NCI-H146 treated with DMSO at 0.1 percent for 48 hours (cell line): ENCODE data around the gene FTHL17.

Experiments
- DNase-seq: peaks from one replicate; lab custom pipeline; 2025; ENCODE audit not compliant: unreplicated experiment; lab: John Stamatoyannopoulos, UW

FTHL17 gene

GRCh38 chrX:31071725-31072124, at the start of gene FTHL17:
FTHL17 (minus strand) TSS chrX:31072041; CDS start chrX:31071953, 88 bp downstream.
- DNase-seq, result no peak

GRCh38 chrX:31117266-31117665, 45.4 kb upstream of the FTHL17 start:
- DNase-seq, result no peak

- no peak for DNase-seq
These were observed 43.6 kb upstream of the FTHL17 start for GRCh38 chrX:31115398-31115797.

- DNase-seq, result no peak
These were observed 43.0 kb upstream of the FTHL17 start for GRCh38 chrX:31114858-31115257.

GRCh38 chrX:31112226-31112999, 40.6 kb upstream of the FTHL17 start:
- DNase-seq, result no peak

GRCh38 chrX:31110657-31111056, 38.8 kb upstream of the FTHL17 start:
- no peak for DNase-seq

GRCh38 chrX:31099536-31100090, 27.8 kb upstream of the FTHL17 start:
- no peak for DNase-seq

- no peak for DNase-seq
These were observed 26.2 kb upstream of the FTHL17 start for GRCh38 chrX:31098079-31098478.

GRCh38 chrX:31093639-31093975, 21.8 kb upstream of the FTHL17 start:
- no peak for DNase-seq

GRCh38 chrX:31092970-31093638, 21.3 kb upstream of the FTHL17 start:
- DNase-seq, result no peak

- no peak for DNase-seq
These were observed 20.6 kb upstream of the FTHL17 start for GRCh38 chrX:31092476-31092875.

GRCh38 chrX:31091819-31092218, 20.0 kb upstream of the FTHL17 start:
- DNase-seq, result no peak

GRCh38 chrX:31074522-31074921, 2.7 kb upstream of the FTHL17 start:
- DNase-seq, result no peak

GRCh38 chrX:31071262-31071661, 579 bp downstream of the FTHL17 start:
- DNase-seq, result no peak

- DNase-seq, result no peak
These were observed 1.8 kb downstream of the FTHL17 start for GRCh38 chrX:31070057-31070468.

- no peak for DNase-seq
These were observed 8.7 kb downstream of the FTHL17 start for GRCh38 chrX:31063114-31063513.

- no peak for DNase-seq
These were observed 10.8 kb downstream of the FTHL17 start for GRCh38 chrX:31061091-31061490.

- no peak for DNase-seq
These were observed 11.8 kb downstream of the FTHL17 start for GRCh38 chrX:31060016-31060415.

GRCh38 chrX:31058284-31058683, 13.6 kb downstream of the FTHL17 start:
- no peak for DNase-seq

GRCh38 chrX:31057691-31058090, 14.2 kb downstream of the FTHL17 start:
- DNase-seq, result no peak

GRCh38 chrX:31057291-31057690, 14.6 kb downstream of the FTHL17 start:
- DNase-seq, result no peak

- no peak for DNase-seq
These were observed 18.2 kb downstream of the FTHL17 start for GRCh38 chrX:31053621-31054020.
